ENCODE data around the gene TOX3. TPM values are rescaled to one million over a fixed set of nuclear protein-coding genes. Genes with fewer than 3 reads are reported as not detected.
A peak's percentile ranks its signal among the peaks of the same experiment; 100 is the strongest.

Gene TOX3
- total RNA-seq, 1 experiment from 2014 or later: 29.4 TPM

DNA sequence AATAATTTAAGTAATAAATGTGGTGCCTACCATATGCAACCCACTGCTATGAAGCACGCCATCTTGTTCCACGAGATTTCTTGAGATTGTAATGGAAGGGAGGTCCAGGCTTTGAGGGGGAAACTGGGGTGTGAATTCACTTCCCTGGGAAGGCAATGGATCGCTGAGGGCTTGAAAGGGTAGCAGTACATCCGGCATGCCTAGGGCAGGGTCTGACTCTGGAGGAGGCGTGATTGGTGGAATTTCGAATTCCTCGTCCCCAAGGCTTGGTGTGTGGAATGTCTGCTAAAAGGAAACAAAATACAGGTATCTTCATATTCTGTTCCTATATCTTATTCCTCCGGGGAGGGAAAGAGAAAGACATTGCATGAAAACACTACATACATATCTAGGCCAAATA, 83.0 kb downstream of the TOX3 start:
- no peak overlapping the region for H3K27ac Mint-ChIP-seq (ENCODE audit: unreplicated experiment)
- TF ChIP-seq, protein P1, sequence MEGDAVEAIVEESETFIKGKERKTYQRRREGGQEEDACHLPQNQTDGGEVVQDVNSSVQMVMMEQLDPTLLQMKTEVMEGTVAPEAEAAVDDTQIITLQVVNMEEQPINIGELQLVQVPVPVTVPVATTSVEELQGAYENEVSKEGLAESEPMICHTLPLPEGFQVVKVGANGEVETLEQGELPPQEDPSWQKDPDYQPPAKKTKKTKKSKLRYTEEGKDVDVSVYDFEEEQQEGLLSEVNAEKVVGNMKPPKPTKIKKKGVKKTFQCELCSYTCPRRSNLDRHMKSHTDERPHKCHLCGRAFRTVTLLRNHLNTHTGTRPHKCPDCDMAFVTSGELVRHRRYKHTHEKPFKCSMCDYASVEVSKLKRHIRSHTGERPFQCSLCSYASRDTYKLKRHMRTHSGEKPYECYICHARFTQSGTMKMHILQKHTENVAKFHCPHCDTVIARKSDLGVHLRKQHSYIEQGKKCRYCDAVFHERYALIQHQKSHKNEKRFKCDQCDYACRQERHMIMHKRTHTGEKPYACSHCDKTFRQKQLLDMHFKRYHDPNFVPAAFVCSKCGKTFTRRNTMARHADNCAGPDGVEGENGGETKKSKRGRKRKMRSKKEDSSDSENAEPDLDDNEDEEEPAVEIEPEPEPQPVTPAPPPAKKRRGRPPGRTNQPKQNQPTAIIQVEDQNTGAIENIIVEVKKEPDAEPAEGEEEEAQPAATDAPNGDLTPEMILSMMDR (IDR thresholded peaks at IDR 0.05; ENCODE audit: unreplicated experiment): no peak
- no TSS peak for BruUV-seq (replicated peaks)
- no peaks in the 10 kb centered on the region for H3K9me3 Mint-ChIP-seq (ENCODE audit: low read depth, unreplicated experiment)
- DNase-seq: no peak
- no peaks in the 10 kb centered on the region for H3K27me3 Mint-ChIP-seq (ENCODE audit: unreplicated experiment)
- intact Hi-C loops (cut with micrococcal nuclease; ENCODE audit: unreplicated experiment): no loop called here
- H3K4me1 Mint-ChIP-seq (ENCODE audit: low read depth, unreplicated experiment): peaks cover 35% of the 10 kb centered on the region
- H3K36me3 Mint-ChIP-seq (ENCODE audit: insufficient read depth, unreplicated experiment): peaks cover 8% of the 10 kb centered on the region
- CTCF ChIA-PET: no interaction called here
- H3K4me3 Mint-ChIP-seq (ENCODE audit: low read depth, unreplicated experiment): no peak overlapping the region

DNA sequence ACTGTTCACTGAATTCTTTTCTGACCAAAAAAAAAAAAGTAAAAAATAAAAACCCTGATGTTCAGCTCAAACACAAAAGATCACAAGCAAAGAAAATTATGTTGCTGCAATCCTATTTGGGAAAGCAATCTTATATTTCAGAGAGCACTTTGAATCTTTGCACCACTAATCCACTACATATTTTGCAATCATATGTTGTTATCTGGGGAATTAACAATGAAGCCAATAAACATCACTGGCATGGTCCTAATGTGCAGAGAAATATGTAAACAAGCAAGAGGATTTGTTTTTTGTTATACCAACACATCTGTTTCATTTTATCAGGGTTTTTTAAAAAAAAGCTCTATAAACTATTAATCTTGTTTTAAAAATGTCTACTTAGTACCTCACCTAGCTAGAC, 84.1 kb downstream of the TOX3 start:
- Mint-ChIP-seq H3K27ac (ENCODE audit: unreplicated experiment) (no peak overlapping the region), H3K4me1 (ENCODE audit: low read depth, unreplicated experiment) (peaks cover 37% of the 10 kb centered on the region), H3K4me3 (ENCODE audit: low read depth, unreplicated experiment) (no peak overlapping the region), H3K9me3 (ENCODE audit: low read depth, unreplicated experiment) (no peaks in the 10 kb centered on the region), H3K36me3 (ENCODE audit: insufficient read depth, unreplicated experiment) (peaks cover 8% of the 10 kb centered on the region), H3K27me3 (ENCODE audit: unreplicated experiment) (no peaks in the 10 kb centered on the region)
- TF ChIP-seq, protein P1 (IDR thresholded peaks at IDR 0.05; ENCODE audit: unreplicated experiment): no peak
- CTCF ChIA-PET: no interaction called here
- BruUV-seq (replicated peaks): no TSS peak
- intact Hi-C loops (cut with micrococcal nuclease; ENCODE audit: unreplicated experiment): no loop called here
- DNase-seq: no peak

DNA sequence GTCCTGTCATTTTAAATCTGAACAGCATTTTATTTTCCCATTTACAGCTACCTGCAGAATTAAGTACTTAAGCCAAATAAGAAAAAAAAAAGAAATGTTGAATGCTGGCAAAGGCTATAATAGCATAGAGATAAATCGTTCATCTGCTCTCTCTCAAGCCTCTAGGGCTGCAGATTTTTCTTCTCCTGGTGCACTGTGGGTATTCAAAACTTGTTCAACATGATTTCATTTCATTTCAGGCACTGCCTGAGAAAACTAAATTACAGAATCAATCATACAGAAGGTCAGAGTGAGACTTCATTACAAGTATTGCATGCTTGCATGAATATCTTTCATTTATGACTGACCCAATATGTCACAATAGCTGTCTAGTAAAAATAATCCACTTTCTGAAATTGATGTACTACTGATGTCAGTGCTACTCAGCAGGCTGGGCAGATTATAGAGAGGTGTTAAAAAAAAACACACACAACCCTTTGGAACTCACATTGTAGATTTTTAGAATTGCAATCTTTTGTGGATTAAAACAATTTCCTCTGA, 86.2 kb downstream of the TOX3 start:
- H3K4me1 Mint-ChIP-seq (ENCODE audit: low read depth, unreplicated experiment): peaks cover 45% of the 10 kb centered on the region
- no peak for DNase-seq
- H3K36me3 Mint-ChIP-seq (ENCODE audit: insufficient read depth, unreplicated experiment): peaks cover 15% of the 10 kb centered on the region
- H3K4me3 Mint-ChIP-seq (ENCODE audit: low read depth, unreplicated experiment): no peak overlapping the region
- no TSS peak for BruUV-seq (replicated peaks)
- H3K27me3 Mint-ChIP-seq (ENCODE audit: unreplicated experiment): no peaks in the 10 kb centered on the region
- intact Hi-C loops (cut with micrococcal nuclease; ENCODE audit: unreplicated experiment): no loop called here
- CTCF ChIA-PET: no interaction called here
- no peak overlapping the region for H3K27ac Mint-ChIP-seq (ENCODE audit: unreplicated experiment)
- H3K9me3 Mint-ChIP-seq (ENCODE audit: low read depth, unreplicated experiment): no peaks in the 10 kb centered on the region
- TF ChIP-seq, protein P1 (IDR thresholded peaks at IDR 0.05; ENCODE audit: unreplicated experiment): no peak

DNA sequence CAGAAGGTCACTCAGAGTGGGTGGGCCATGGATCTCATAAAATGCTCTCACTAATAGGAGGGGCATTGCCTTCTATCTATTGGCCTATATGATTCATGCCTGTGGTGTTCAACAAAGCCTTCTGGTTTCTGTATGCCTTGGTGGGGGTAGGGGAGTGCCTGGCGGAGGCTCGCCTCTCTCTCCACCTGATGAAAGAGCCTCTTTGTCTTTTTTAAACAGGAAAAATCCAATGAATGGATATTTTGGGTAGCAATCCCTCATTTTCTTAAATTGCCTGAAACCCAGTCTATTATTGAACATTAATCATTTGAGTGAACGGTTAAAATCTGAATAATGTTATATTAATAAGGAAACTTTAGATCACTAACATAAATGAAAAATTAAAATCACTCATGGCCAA, 90.6 kb downstream of the TOX3 start:
- peak overlapping the region; percentile 64 for H3K27ac Mint-ChIP-seq (ENCODE audit: unreplicated experiment)
- TF ChIP-seq, protein P1 (IDR thresholded peaks at IDR 0.05; ENCODE audit: unreplicated experiment): no peak
- no peaks in the 10 kb centered on the region for H3K27me3 Mint-ChIP-seq (ENCODE audit: unreplicated experiment)
- BruUV-seq (replicated peaks): no TSS peak
- peaks cover 14% of the 10 kb centered on the region for H3K36me3 Mint-ChIP-seq (ENCODE audit: insufficient read depth, unreplicated experiment)
- H3K4me1 Mint-ChIP-seq (ENCODE audit: low read depth, unreplicated experiment): peaks cover 74% of the 10 kb centered on the region
- peak; percentile 87 for DNase-seq
- no peaks in the 10 kb centered on the region for H3K9me3 Mint-ChIP-seq (ENCODE audit: low read depth, unreplicated experiment)
- intact Hi-C loops (cut with micrococcal nuclease; ENCODE audit: unreplicated experiment): loop anchor here (2.0 to 10.0 kb wide), 5 partner anchors 41 to 456 kb away; partner anchors contain the start of gene TOX3
- CTCF ChIA-PET: interaction anchor here (1.5 kb wide), 1 partner anchor 14 kb away, joined by 4 read pairs; no protein-coding TSS in a partner anchor
- H3K4me3 Mint-ChIP-seq (ENCODE audit: low read depth, unreplicated experiment): peak overlapping the region; percentile 44
